Measurements from ENCODE around the gene ANKRD29. TPM values are rescaled to one million over a fixed set of nuclear protein-coding genes. Genes with fewer than 3 reads are reported as not detected.
A peak's percentile ranks its signal among the peaks of the same experiment; 100 is the strongest.

Gene ANKRD29
- total RNA-seq, 1 experiment from 2014 or later: 8.2 TPM

GRCh38 chr18:23703057-23703986, 40.6 kb upstream of the ANKRD29 start:
- Histone ChIP-seq H3K4me3 (ENCODE audit: low read depth, low read length) (no peak overlapping the region), H3K27me3 (replicated peaks; ENCODE audit: control insufficient read depth, insufficient read depth, low read length) (no peaks in the 10 kb centered on the region), H3K4me1 (no peaks in the 10 kb centered on the region), H3K9me3 (no peaks in the 10 kb centered on the region), H3K36me3 (ENCODE audit: control insufficient read depth, insufficient read depth, low read length) (no peaks in the 10 kb centered on the region)
- Mint-ChIP-seq H3K36me3 (ENCODE audit: insufficient read depth, unreplicated experiment) (peaks cover 17% of the 10 kb centered on the region), H3K4me3 (ENCODE audit: unreplicated experiment) (no peak overlapping the region), H3K4me1 (ENCODE audit: low read depth, unreplicated experiment) (peaks cover 14% of the 10 kb centered on the region), H3K27me3 (ENCODE audit: insufficient read depth, unreplicated experiment) (no peaks in the 10 kb centered on the region), H3K27ac (ENCODE audit: unreplicated experiment) (no peak overlapping the region), H3K9me3 (ENCODE audit: unreplicated experiment) (no peaks in the 10 kb centered on the region)
- ChIA-PET CTCF (interaction anchor here (0.6 to 1.5 kb wide), 18 partner anchors 8 to 187 kb away, joined by 3 to 14 read pairs (median 4); no protein-coding TSS in a partner anchor), POLR2A (no interaction called here)
- no TSS peak for BruUV-seq (replicated peaks)
- DNase-seq: peak in 1 of 2 experiments; percentile 49
- peak; percentile 27 to 32 for TF ChIP-seq CTCF (IDR thresholded peaks at IDR 0.05; ENCODE audit: insufficient read depth in 1 of 2, low read depth in 1 of 2, low read length in 1 of 2, severe bottlenecking in 1 of 2, unreplicated experiment in 1 of 2)
- intact Hi-C loops (cut with micrococcal nuclease; ENCODE audit: unreplicated experiment): loop anchor here (1.0 kb wide), 2 partner anchors 81 to 116 kb away; no protein-coding TSS in a partner anchor

GRCh38 chr18:23702606-23703005, 39.9 kb upstream of the ANKRD29 start:
- H3K9me3 ChIP-seq: no peaks in the 10 kb centered on the region
- CTCF ChIA-PET: interaction anchor here (0.6 to 1.5 kb wide), 14 partner anchors 9 to 171 kb away, joined by 3 to 14 read pairs (median 4); no protein-coding TSS in a partner anchor
- intact Hi-C loops (cut with micrococcal nuclease; ENCODE audit: unreplicated experiment): loop anchor here (1.0 kb wide), 2 partner anchors 80 to 115 kb away; no protein-coding TSS in a partner anchor
- H3K36me3 ChIP-seq (ENCODE audit: control insufficient read depth, insufficient read depth, low read length): no peaks in the 10 kb centered on the region
- no peaks in the 10 kb centered on the region for H3K9me3 Mint-ChIP-seq (ENCODE audit: unreplicated experiment)
- no peak overlapping the region for H3K4me3 Mint-ChIP-seq (ENCODE audit: unreplicated experiment)
- BruUV-seq (replicated peaks): no TSS peak
- no peaks in the 10 kb centered on the region for H3K4me1 ChIP-seq
- no peaks in the 10 kb centered on the region for H3K27me3 ChIP-seq (replicated peaks; ENCODE audit: control insufficient read depth, insufficient read depth, low read length)
- peaks cover 14% of the 10 kb centered on the region for H3K4me1 Mint-ChIP-seq (ENCODE audit: low read depth, unreplicated experiment)
- no peak for TF ChIP-seq CTCF (IDR thresholded peaks at IDR 0.05; ENCODE audit: insufficient read depth in 1 of 2, low read depth in 1 of 2, low read length in 1 of 2, severe bottlenecking in 1 of 2, unreplicated experiment in 1 of 2)
- DNase-seq: no peak
- H3K27ac Mint-ChIP-seq (ENCODE audit: unreplicated experiment): no peak overlapping the region
- POLR2A ChIA-PET: no interaction called here
- peaks cover 24% of the 10 kb centered on the region for H3K36me3 Mint-ChIP-seq (ENCODE audit: insufficient read depth, unreplicated experiment)
- H3K27me3 Mint-ChIP-seq (ENCODE audit: insufficient read depth, unreplicated experiment): no peaks in the 10 kb centered on the region
- no peak overlapping the region for H3K4me3 ChIP-seq (ENCODE audit: low read depth, low read length)

- peaks cover 25% of the 10 kb centered on the region for H3K36me3 Mint-ChIP-seq (ENCODE audit: insufficient read depth, unreplicated experiment)
- no peak for DNase-seq
- no peaks in the 10 kb centered on the region for H3K9me3 Mint-ChIP-seq (ENCODE audit: unreplicated experiment)
- TF ChIP-seq CTCF (IDR thresholded peaks at IDR 0.05; ENCODE audit: insufficient read depth in 1 of 2, low read depth in 1 of 2, low read length in 1 of 2, severe bottlenecking in 1 of 2, unreplicated experiment in 1 of 2): no peak
- CTCF ChIA-PET: interaction anchor here (1.5 kb wide), 1 partner anchor 79 kb away, joined by 4 read pairs; no protein-coding TSS in a partner anchor
- intact Hi-C loops (cut with micrococcal nuclease; ENCODE audit: unreplicated experiment): no loop called here
- peaks cover 14% of the 10 kb centered on the region for H3K4me1 Mint-ChIP-seq (ENCODE audit: low read depth, unreplicated experiment)
- Histone ChIP-seq H3K36me3 (ENCODE audit: control insufficient read depth, insufficient read depth, low read length) (no peaks in the 10 kb centered on the region), H3K4me3 (ENCODE audit: low read depth, low read length) (no peak overlapping the region), H3K4me1 (no peaks in the 10 kb centered on the region), H3K27me3 (replicated peaks; ENCODE audit: control insufficient read depth, insufficient read depth, low read length) (no peaks in the 10 kb centered on the region), H3K9me3 (no peaks in the 10 kb centered on the region)
- H3K27ac Mint-ChIP-seq (ENCODE audit: unreplicated experiment): no peak overlapping the region
- BruUV-seq (replicated peaks): no TSS peak
- POLR2A ChIA-PET: no interaction called here
- no peak overlapping the region for H3K4me3 Mint-ChIP-seq (ENCODE audit: unreplicated experiment)
- no peaks in the 10 kb centered on the region for H3K27me3 Mint-ChIP-seq (ENCODE audit: insufficient read depth, unreplicated experiment)
Observed at GRCh38 chr18:23701544-23702064, 38.9 kb upstream of the ANKRD29 start.

Measured in Caco-2 (cell line).